ENCODE results near the gene CHSY3.

Gene CHSY3

DNA sequence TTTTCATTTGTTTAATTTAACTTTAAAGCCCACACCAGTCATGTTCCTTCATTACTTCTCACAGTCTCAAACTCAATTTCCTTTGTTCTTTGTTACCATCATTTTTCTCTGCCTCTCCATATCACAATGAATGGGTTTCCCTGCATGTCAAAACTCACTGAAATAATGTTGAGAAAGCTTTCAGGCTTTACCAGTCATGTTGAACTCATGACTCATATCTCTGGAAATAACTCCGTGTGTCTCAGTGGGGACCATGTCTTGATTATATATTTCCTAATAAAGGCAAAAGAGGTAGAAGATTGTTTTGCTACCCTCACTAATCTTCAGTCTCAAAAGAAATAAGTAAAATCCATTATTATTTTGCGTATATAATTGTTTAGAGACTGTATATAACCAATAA is 231.2 kb downstream of the CHSY3 start:
- H3K4me3 ChIP-seq (ENCODE audit: low read length): no peak overlapping the region
- peak; percentile 67 for DNase-seq (ENCODE audit: low read depth)
- TF ChIP-seq, protein P1, sequence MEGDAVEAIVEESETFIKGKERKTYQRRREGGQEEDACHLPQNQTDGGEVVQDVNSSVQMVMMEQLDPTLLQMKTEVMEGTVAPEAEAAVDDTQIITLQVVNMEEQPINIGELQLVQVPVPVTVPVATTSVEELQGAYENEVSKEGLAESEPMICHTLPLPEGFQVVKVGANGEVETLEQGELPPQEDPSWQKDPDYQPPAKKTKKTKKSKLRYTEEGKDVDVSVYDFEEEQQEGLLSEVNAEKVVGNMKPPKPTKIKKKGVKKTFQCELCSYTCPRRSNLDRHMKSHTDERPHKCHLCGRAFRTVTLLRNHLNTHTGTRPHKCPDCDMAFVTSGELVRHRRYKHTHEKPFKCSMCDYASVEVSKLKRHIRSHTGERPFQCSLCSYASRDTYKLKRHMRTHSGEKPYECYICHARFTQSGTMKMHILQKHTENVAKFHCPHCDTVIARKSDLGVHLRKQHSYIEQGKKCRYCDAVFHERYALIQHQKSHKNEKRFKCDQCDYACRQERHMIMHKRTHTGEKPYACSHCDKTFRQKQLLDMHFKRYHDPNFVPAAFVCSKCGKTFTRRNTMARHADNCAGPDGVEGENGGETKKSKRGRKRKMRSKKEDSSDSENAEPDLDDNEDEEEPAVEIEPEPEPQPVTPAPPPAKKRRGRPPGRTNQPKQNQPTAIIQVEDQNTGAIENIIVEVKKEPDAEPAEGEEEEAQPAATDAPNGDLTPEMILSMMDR (conservative IDR thresholded peaks at IDR 0.05; ENCODE audit: low read length): no peak

DNA sequence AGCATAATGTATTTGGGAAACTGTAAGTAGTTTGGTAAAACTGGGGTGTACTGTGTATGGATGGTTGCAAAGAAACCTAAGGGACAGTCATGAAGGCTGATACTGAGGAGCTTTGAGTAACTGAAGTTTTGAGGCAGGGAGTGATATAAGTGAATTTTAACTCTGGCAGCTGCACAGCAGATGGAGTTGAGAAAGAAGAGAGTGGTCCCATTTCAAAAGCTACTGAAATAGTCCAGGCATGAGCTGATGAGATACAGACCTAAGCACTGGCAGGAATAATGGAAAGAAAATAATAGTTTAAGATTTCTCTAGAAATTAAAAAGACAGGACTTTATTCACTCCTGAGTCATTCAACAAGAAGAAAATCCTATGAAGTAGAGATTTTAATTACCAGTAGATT is 232.0 kb downstream of the CHSY3 start:
- DNase-seq (ENCODE audit: low read depth): peak; percentile 56
- H3K4me3 ChIP-seq (ENCODE audit: low read length): no peak overlapping the region
- TF ChIP-seq, protein P1 (conservative IDR thresholded peaks at IDR 0.05; ENCODE audit: low read length): no peak

DNA sequence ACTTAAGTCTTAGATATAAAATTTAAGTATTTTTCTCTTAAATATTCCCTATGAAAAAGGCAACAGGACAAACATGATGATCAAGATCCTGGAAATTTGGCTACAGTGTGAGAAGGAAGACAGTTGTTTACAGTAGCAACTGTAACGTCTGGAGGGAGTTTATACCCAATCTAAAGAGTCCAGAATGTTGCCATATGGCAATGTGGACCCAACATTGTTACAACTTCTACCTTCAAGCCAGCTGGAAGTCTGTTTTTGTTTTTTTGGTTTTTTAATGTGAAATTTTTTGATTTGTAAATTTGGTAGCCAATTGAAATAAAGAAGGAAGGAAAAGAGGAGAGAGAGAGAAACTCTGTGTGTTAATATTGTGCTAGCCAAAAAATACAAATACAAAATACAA is 233.4 kb downstream of the CHSY3 start:
- TF ChIP-seq, protein P1 (conservative IDR thresholded peaks at IDR 0.05; ENCODE audit: low read length): no peak
- no peak for DNase-seq (ENCODE audit: low read depth)

DNA sequence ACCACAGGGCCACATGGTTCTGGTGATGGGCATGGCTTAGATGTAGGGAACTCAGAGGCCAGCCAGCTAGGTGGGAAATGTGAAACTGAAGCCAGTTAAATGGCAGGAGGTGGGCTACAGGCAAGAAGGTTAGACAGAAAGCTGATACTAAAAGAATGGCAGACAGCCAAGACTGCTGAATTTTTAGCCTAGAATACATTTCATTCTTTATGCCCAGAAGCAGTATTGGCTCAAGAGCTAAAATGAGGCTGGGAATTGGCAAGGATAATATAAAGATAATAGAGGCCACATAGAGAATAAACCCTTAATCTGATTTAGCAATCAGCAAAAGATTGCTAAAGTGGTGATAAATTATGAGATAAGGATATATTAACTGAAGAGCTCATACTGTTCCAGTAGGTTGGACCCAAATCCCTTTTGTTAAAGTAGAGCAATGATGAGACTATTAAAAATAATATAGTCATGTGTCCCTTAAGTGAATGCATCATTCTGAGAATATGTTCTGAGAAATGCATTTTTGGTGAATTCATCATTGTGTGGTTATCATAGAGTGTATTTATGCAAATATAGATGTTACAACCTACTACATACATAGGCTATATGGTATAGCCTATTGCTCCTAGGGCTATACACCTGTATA is 234.3 kb downstream of the CHSY3 start:
- no peak for DNase-seq (ENCODE audit: low read depth)

More for the DNA sequence above, 233.4 kb downstream of the CHSY3 start:
- H3K4me3 ChIP-seq (ENCODE audit: low read length): no peak overlapping the region

DNA sequence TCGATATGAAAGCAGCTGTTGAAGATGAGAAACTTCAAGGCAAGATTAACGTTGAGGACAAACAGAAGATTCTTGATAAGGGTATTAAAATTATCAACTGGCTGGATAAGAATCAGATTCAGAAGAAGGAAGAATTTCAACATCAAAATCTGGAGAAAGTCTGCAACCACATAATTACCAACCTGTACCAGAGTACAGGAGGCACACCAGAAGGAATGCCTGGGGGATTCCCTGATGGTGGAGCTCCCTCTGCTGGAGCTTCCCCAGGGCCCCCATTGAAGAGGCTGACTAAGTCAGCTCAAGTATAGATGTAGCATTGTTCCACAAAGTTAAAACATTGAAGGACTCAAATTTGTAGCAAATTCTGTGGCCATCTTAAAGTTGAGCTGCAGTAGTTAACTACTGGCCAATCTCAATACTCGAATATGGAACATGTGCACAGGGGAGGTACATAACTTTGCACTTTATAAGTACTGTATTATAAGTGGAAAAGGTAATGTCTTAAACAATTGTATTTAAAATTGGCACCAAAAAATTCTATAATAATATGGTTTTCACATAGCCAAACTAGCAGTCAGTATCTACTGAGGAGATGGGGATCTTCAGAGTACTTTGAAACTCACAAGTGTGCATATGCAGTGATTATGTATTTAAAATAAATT is 237.5 kb downstream of the CHSY3 start:
- peak; percentile 47 for DNase-seq (ENCODE audit: low read depth)
- TF ChIP-seq, protein P1 (conservative IDR thresholded peaks at IDR 0.05; ENCODE audit: low read length): peak; percentile 87

More for the DNA sequence above, 234.3 kb downstream of the CHSY3 start:
- no peak overlapping the region for H3K4me3 ChIP-seq (ENCODE audit: low read length)
- TF ChIP-seq, protein P1 (conservative IDR thresholded peaks at IDR 0.05; ENCODE audit: low read length): no peak

DNA sequence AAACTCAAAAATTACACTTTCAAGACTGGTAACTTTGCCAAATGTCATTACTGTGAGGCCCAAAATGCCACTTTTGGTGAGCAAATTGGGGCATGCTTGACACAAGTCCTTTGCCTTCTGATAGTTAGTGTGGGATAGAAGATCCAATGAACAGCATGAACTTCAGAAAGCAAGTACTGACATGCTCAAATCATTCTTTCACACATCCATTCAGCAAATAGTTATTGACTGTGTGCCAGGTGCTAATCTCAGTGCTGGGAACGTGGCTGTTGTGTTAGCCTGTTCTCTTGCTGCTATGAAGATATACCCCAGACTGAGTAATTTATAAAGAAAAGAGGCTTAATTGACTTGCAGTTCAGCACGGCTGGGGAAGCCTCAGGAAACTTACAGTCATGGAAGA is 247.0 kb downstream of the CHSY3 start:
- DNase-seq (ENCODE audit: low read depth): no peak
- H3K4me3 ChIP-seq (ENCODE audit: low read length): no peak overlapping the region
- TF ChIP-seq, protein P1 (conservative IDR thresholded peaks at IDR 0.05; ENCODE audit: low read length): no peak

More for the DNA sequence above, 237.5 kb downstream of the CHSY3 start:
- H3K4me3 ChIP-seq (ENCODE audit: low read length): no peak overlapping the region
